Erythroblast (primary cell): Measurements from ENCODE around the gene OXSR1.

Source experiments
- GATA1 ChIP-seq: IDR thresholded peaks from 2 replicates; pipeline ENCODE4 v1.6.1; 2011; ENCODE audit warnings: low read depth, mild to moderate bottlenecking, control low read depth, low read length, moderate library complexity
- POLR2A ChIP-seq: IDR thresholded peaks from 2 replicates; pipeline ENCODE4 v1.6.1; 2011; ENCODE audit warnings: mild to moderate bottlenecking, low read length

DNA sequence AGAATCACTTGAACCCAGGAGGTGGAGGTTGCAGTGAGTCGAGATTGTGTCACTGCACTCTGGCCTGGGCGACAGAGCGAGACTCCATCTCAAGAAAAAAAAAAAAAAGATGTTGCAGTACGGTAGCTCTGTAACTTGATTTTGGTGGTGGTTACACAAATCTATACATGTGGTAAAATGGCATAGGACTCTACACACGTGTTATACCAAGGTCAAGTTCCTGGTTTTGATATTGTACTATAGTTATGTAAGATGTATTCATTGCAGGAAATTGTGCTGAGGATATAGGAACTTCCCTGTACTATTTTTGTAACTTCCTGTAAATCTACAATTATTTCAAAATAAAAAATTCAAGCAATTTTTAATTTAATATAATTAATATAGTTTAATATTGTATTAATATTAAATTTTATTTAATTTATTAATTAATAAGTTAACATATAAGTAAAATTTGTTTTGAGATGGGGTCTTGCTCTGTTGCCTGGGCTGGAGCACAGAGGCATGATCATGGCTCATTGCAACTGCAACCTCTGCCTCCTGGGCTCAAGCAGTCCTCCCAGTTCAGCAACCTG, 16.9 kb upstream of the OXSR1 start:
- TF ChIP-seq GATA1 (no peak), POLR2A (no peak)
